K562 (cell line): ENCODE data around the gene PIEZO2. TPM values are rescaled to one million over a fixed set of nuclear protein-coding genes. Genes with fewer than 3 reads are reported as not detected.
"Not testable (repeated sequence)": the region's sequence is repeated elsewhere in the genome, so short reads cannot be mapped to it uniquely, and the experiment has no call there.

Source experiments
- ATAC-seq: fragments of 200-7000 bp; cut with Tn5 transposase; 3 replicates; pipeline ENCODE4 v1.9.1; 2020; ENCODE audit warnings: moderate library complexity
- BruUV-seq: library from RNA; stranded (reverse); fragments of 400-500 nt; replicated peaks from 2 replicates; lab custom pipeline; 2021; lab: Mats Ljungman, UMichigan
- CTCF ChIA-PET: fragments of 300-600 bp; formaldehyde crosslinking; extraction: SDS; loops from one replicate; lab custom pipeline; 2021; ENCODE audit warnings: low intra/inter-chr PET ratio; lab: Yijun Ruan, JAX
- POLR2A ChIA-PET: fragments of 300-600, 350-650 bp; sonication (Branson Sonifier 250); formaldehyde crosslinking; extraction: SDS; loops from one replicate; lab custom pipeline; 2021; ENCODE audit warnings: antibody characterized with exemption, inconsistent platforms; lab: Yijun Ruan, JAX
- DNase-seq, 4 experiments: peaks; one replicate each; pipeline versions ENCODE4 v3.0.0 to v3.0.0-alpha.2; 2011 to 2018; ENCODE audit warnings: low spot score in 3 of 4, mixed read lengths in 3 of 4; ENCODE audit errors: extremely low read depth in 1 of 4
- FAIRE-seq: peaks from 2 replicates; lab custom pipeline; 2011; peaks lifted over from hg19 to GRCh38; lab: Jason Lieb, UNC
- H2AFZ ChIP-seq: 2 replicates; pipeline ENCODE4 v1.6.0; 2011; ENCODE audit warnings: low read depth, low read length, control low read depth, inconsistent platforms
- H3K27ac ChIP-seq: fragments of 200-600 bp; 3 replicates; pipeline ENCODE4 v1.8.0; 2011; ENCODE audit warnings: low read depth, mild to moderate bottlenecking, control low read depth, inconsistent platforms, low read length, moderate library complexity, mixed read lengths; ENCODE audit errors: extremely low read depth
- H3K27me3 ChIP-seq, 2 experiments: fragments of 300-600 bp in 1 of 2; 2 replicates in 1 of 2; 3 replicates in 1 of 2; pipeline versions ENCODE4 v1.6.0 to v1.8.0; 2011; ENCODE audit warnings: inconsistent platforms in 2 of 2, low read length in 2 of 2, mild to moderate bottlenecking in 1 of 2, mixed read lengths in 1 of 2, moderate library complexity in 1 of 2; ENCODE audit not compliant: control insufficient read depth in 2 of 2, insufficient read depth in 2 of 2
- H3K36me3 ChIP-seq: fragments of 300-600 bp; 3 replicates; pipeline ENCODE4 v1.8.0; 2011; ENCODE audit warnings: mild to moderate bottlenecking, low read length, inconsistent platforms; ENCODE audit not compliant: control insufficient read depth, insufficient read depth
- H3K4me1 ChIP-seq, 2 experiments: fragments of 200-600 bp in 1 of 2; replicated peaks in 1 of 2; 2 replicates in 1 of 2; 3 replicates in 1 of 2; pipeline versions ENCODE4 v1.5.1 to v1.8.0; 2011; ENCODE audit warnings: inconsistent platforms in 2 of 2, low read length in 2 of 2, mild to moderate bottlenecking in 1 of 2, mixed read lengths in 1 of 2, moderate library complexity in 1 of 2; ENCODE audit not compliant: control insufficient read depth in 2 of 2, insufficient read depth in 2 of 2
- H3K4me2 ChIP-seq: 2 replicates; pipeline ENCODE4 v1.6.1; 2011; ENCODE audit warnings: low read length, control low read depth, inconsistent platforms, mixed read lengths; ENCODE audit not compliant: insufficient read depth
- H3K4me3 ChIP-seq: fragments of 200-600 bp; sonication (generic), shearing (Covaris generic); 2 replicates; pipeline ENCODE4 v1.5.1; 2016; ENCODE audit warnings: control low read depth, inconsistent platforms
- H3K79me2 ChIP-seq: fragments of 200-600 bp; 3 replicates; pipeline ENCODE4 v1.8.0; 2011; ENCODE audit warnings: low read length, inconsistent platforms; ENCODE audit not compliant: control insufficient read depth, insufficient read depth
- H3K9ac ChIP-seq, 2 experiments: 2 replicates each; pipeline versions ENCODE4 v1.6.0 to v1.6.1; 2011; ENCODE audit warnings: low read depth in 2 of 2, low read length in 2 of 2, control low read depth in 1 of 2, inconsistent platforms in 1 of 2, mild to moderate bottlenecking in 1 of 2, mixed read lengths in 1 of 2; ENCODE audit not compliant: insufficient read depth in 1 of 2
- H3K9me1 ChIP-seq: one replicate; pipeline ENCODE4 v1.6.0; 2011; ENCODE audit warnings: inconsistent platforms, mild to moderate bottlenecking, low read length, moderate library complexity; ENCODE audit not compliant: control insufficient read depth, insufficient read depth
- H3K9me3 ChIP-seq: replicated peaks from 2 replicates; pipeline ENCODE4 v1.5.1; 2011; ENCODE audit warnings: low read depth, low read length, inconsistent platforms; ENCODE audit not compliant: control insufficient read depth, insufficient read depth
- H4K20me1 ChIP-seq: replicated peaks from 2 replicates; pipeline ENCODE4 v1.6.1; 2011; ENCODE audit warnings: low read length, inconsistent platforms, mixed read lengths; ENCODE audit not compliant: control insufficient read depth, insufficient read depth
- CEBPB ChIP-seq: fragments of 450-650 bp; IDR thresholded peaks from 2 replicates; pipeline ENCODE4 v1.6.1; 2016; ENCODE audit warnings: missing genetic modification characterization, missing compliant biosample characterization
- CEBPG ChIP-seq, 3 experiments: fragments of 200-800 bp in 1 of 3; sonication (Bioruptor generic) in 1 of 3; sonication (generic) in 1 of 3; formaldehyde crosslinking in 1 of 3; IDR thresholded peaks in 2 of 3; conservative IDR thresholded peaks in 1 of 3; 2 replicates each; pipeline versions ENCODE4 v1.6.1 to v1.8.0; 2016 to 2022; ENCODE audit warnings: missing compliant biosample characterization in 2 of 3, missing genetic modification characterization in 2 of 3, mild to moderate bottlenecking in 1 of 3, missing genetic modification reagents in 1 of 3
- MAFG ChIP-seq: fragments of 450-650 bp; conservative IDR thresholded peaks from 2 replicates; pipeline ENCODE4 v1.6.1; 2016; ENCODE audit warnings: missing genetic modification characterization, missing compliant biosample characterization
- WGBS: fragments of 100-300 bp; shearing (Covaris generic); methylation state at CpG from one replicate; pipeline ENCODE4 v1.1.6; 2016; ENCODE audit warnings: low coverage, mixed read lengths; ENCODE audit not compliant: insufficient coverage; ENCODE audit errors: missing lambda C conversion rate; 5-methylcytosine and 5-hydroxymethylcytosine counted together
- in situ Hi-C: fragments of 300-500 bp; cut with MboI; formaldehyde crosslinking; loops from 4 replicates; pipeline ENCODE4 v1.15.0; 2018; ENCODE audit warnings: inconsistent platforms, mixed read lengths
- intact Hi-C: fragments of 100-400 bp; cut with micrococcal nuclease; formaldehyde crosslinking; loops from 2 replicates; pipeline ENCODE4 v1.14.2; 2022
- microRNA-seq: library from miRNA; unstranded; fragments of <30 nt; microRNA quantifications from one replicate; pipeline ENCODE4, GENCODE V29; 2018; ENCODE audit warnings: borderline microRNAs expressed
- polyA plus RNA-seq, 8 experiments: library from polyadenylated mRNA; depleted of rRNA in 4 of 8; stranded (reverse) in 5 of 8; unstranded in 3 of 8; fragments of >200 nt; fragmentation: Nextera tagmentation in 2 of 8; fragmentation: Illumina TruSeq in 1 of 8; extraction: Ambion mirVana in 2 of 8; extraction: Trizol in 1 of 8; gene quantifications; 2 replicates each; pipeline versions ENCODE4 v1.2.1 to v1.2.3, GENCODE V29; 2011 to 2014; ENCODE audit warnings: inconsistent platforms in 1 of 8, missing spikeins in 1 of 8
- small RNA-seq: library from RNA; depleted of rRNA; stranded (forward); fragments of <200 nt; gene quantifications from one replicate; pipeline ENCODE3, GENCODE V24; 2014
- total RNA-seq, 7 experiments: library from RNA; depleted of rRNA in 6 of 7; stranded (reverse); fragments of >200 nt in 6 of 7; fragmentation: Illumina TruSeq in 2 of 7; extraction: Trizol in 2 of 7; gene quantifications; 2 replicates each; pipeline versions ENCODE4 v1.2.1 to v1.2.3, GENCODE V29; 2011 to 2021; ENCODE audit warnings: low replicate concordance in 1 of 7

PIEZO2 gene
- total and polyA plus RNA-seq, 9 of the 15 experiments (the other 6 are each of a cell fraction or from before 2014, with no cell fraction given) = 0.54 to 4.1 (median 2.0) TPM

DNA sequence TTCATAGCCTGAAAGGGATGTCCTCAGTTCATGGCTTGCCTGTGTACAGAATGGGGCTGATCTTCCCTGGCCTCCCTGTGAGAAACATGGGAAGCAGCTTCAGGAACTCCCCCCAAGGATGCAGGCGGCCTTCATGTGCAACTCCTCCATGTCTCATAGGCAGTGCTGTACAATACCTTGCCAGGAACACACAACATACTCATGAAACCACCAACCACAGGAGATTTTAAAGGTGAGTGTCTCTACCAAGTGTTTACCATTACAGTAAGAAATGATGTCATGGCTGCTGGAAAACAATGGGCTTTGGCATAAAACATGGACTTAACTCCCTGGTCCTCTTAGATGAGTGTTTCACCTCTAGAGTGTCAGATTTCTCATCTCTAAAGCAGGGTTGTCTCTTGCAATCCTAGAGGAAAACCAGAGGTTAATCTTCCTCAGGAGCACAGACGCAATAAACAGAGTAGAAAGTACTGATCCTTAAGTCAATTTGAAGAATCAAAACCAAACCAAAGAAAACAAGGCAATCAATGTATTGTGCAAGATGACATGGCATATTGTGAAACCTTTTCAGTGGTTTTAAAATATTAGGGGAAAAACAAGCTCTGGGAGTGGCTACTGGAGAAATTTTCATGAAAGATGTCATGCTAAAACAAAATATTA lies 528.6 kb downstream of the PIEZO2 start:
- DNase-seq; H4K20me1 ChIP-seq; H3K4me3 ChIP-seq; intact Hi-C loops; POLR2A ChIA-PET; H3K79me2 ChIP-seq; in situ Hi-C loops; H3K9ac ChIP-seq; H3K27ac ChIP-seq; H3K36me3 ChIP-seq; H3K4me2 ChIP-seq; FAIRE-seq; ATAC-seq; H3K9me1 ChIP-seq; BruUV-seq; H2AFZ ChIP-seq; TF ChIP-seq CEBPG (CRISPR knock-in tag; IDR thresholded peaks at IDR 0.05): not testable (repeated sequence)
- WGBS = 66% methylated on average over 2 of the region's 2 CpGs
- TF ChIP-seq MAFG (tag) (peak; percentile 31; the same call in 1 of the 2 replicates), CEBPG (tag; conservative IDR thresholded peaks at IDR 0.05 in 1 of 2, IDR thresholded peaks at IDR 0.05 in 1 of 2) (peak in 1 of 2 experiments; percentile 86; a peak in 2 of 4 replicates), CEBPB (tag) (peak; percentile 83)
- TF ChIP-seq, all 486 proteins: peak for 3; not testable (repeated sequence) for 483
- H3K9me3 ChIP-seq, CTCF ChIA-PET, H3K4me1 ChIP-seq, H3K27me3 ChIP-seq: not testable (repeated sequence)

Small RNAs within 50 kb of the gene (microRNA-seq; reads per million reads assigned to microRNA genes)
- not detected for gene MIR6788

Small RNAs within 50 kb of the gene (small RNA-seq; reads per million reads assigned to genes)
- gene AP001180.3 (not detected), gene AP001180.5 (not detected), gene MIR6788 (not detected)
